ENCODE measurements around the gene ST8SIA4. TPM values are rescaled to one million over a fixed set of nuclear protein-coding genes. Genes with fewer than 3 reads are reported as not detected.

The ST8SIA4 gene
- total and polyA plus RNA-seq, 4 donors, result 0.35 to 4.1 (median 1.6) TPM

DNA sequence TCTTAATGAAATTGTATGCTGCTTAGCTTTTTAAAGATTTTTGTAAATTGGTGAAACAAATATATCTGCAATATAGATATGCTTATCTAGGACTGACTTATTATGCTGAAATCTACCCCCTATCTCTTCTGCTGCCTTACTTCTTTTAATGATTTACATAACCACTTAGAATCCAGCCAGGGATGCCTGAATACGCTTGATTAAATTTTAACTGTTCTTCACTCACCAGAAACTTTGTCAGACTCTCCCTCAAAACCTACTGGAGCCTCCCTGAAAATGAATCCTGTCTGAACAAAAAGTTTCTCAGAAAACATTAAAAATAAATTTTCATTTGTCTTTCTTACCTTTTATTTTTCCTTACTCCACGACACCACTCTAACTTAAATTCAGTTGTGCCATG lies 111.7 kb downstream of the ST8SIA4 start:
- TF ChIP-seq, protein P1, sequence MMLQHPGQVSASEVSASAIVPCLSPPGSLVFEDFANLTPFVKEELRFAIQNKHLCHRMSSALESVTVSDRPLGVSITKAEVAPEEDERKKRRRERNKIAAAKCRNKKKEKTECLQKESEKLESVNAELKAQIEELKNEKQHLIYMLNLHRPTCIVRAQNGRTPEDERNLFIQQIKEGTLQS (IDR thresholded peaks at IDR 0.05), result no peak
- TF ChIP-seq RXRA (IDR thresholded peaks at IDR 0.05) (no peak), HNF4A (conservative IDR thresholded peaks at IDR 0.05) (no peak)
- TF ChIP-seq, protein P2, sequence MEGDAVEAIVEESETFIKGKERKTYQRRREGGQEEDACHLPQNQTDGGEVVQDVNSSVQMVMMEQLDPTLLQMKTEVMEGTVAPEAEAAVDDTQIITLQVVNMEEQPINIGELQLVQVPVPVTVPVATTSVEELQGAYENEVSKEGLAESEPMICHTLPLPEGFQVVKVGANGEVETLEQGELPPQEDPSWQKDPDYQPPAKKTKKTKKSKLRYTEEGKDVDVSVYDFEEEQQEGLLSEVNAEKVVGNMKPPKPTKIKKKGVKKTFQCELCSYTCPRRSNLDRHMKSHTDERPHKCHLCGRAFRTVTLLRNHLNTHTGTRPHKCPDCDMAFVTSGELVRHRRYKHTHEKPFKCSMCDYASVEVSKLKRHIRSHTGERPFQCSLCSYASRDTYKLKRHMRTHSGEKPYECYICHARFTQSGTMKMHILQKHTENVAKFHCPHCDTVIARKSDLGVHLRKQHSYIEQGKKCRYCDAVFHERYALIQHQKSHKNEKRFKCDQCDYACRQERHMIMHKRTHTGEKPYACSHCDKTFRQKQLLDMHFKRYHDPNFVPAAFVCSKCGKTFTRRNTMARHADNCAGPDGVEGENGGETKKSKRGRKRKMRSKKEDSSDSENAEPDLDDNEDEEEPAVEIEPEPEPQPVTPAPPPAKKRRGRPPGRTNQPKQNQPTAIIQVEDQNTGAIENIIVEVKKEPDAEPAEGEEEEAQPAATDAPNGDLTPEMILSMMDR (IDR thresholded peaks at IDR 0.05; ENCODE audit: low read depth, low read length, missing input control), result no peak
- H3K27ac ChIP-seq (ENCODE audit: low read depth in 1 of 2, low read length in 2 of 2), result no peak overlapping the region
- no peak for DNase-seq (ENCODE audit: low spot score)

DNA sequence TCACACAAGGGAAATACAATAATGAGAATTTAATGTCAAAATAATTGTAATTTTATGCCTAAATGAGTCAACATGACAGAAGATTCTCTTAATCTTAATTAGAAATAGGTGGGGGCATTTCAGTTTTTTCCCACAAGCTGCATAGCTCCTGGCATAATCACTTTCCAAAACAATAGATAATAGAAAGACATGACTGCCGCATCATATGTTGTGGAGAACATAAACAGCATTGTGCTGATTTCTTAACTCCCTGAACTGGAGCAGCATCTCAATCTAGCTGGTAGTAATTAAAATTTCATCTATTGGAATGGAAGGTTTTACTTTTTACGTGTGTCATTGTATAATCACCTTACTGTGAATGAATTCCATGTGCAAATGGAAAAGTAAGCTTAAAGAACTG lies 112.1 kb downstream of the ST8SIA4 start:
- TF ChIP-seq TAF1 (conservative IDR thresholded peaks at IDR 0.05), result no peak
- no peak for TF ChIP-seq RAD21 (IDR thresholded peaks at IDR 0.05)
- TF ChIP-seq HNF4A (conservative IDR thresholded peaks at IDR 0.05), result no peak
- TF ChIP-seq, protein P3, sequence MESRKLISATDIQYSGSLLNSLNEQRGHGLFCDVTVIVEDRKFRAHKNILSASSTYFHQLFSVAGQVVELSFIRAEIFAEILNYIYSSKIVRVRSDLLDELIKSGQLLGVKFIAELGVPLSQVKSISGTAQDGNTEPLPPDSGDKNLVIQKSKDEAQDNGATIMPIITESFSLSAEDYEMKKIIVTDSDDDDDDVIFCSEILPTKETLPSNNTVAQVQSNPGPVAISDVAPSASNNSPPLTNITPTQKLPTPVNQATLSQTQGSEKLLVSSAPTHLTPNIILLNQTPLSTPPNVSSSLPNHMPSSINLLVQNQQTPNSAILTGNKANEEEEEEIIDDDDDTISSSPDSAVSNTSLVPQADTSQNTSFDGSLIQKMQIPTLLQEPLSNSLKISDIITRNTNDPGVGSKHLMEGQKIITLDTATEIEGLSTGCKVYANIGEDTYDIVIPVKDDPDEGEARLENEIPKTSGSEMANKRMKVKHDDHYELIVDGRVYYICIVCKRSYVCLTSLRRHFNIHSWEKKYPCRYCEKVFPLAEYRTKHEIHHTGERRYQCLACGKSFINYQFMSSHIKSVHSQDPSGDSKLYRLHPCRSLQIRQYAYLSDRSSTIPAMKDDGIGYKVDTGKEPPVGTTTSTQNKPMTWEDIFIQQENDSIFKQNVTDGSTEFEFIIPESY (IDR thresholded peaks at IDR 0.05), result no peak
- TF ChIP-seq JUND (IDR thresholded peaks at IDR 0.05), result no peak
- TF ChIP-seq RXRA (IDR thresholded peaks at IDR 0.05), result no peak
- no peak for TF ChIP-seq NR2F2 (IDR thresholded peaks at IDR 0.05)
- TF ChIP-seq, protein P4, sequence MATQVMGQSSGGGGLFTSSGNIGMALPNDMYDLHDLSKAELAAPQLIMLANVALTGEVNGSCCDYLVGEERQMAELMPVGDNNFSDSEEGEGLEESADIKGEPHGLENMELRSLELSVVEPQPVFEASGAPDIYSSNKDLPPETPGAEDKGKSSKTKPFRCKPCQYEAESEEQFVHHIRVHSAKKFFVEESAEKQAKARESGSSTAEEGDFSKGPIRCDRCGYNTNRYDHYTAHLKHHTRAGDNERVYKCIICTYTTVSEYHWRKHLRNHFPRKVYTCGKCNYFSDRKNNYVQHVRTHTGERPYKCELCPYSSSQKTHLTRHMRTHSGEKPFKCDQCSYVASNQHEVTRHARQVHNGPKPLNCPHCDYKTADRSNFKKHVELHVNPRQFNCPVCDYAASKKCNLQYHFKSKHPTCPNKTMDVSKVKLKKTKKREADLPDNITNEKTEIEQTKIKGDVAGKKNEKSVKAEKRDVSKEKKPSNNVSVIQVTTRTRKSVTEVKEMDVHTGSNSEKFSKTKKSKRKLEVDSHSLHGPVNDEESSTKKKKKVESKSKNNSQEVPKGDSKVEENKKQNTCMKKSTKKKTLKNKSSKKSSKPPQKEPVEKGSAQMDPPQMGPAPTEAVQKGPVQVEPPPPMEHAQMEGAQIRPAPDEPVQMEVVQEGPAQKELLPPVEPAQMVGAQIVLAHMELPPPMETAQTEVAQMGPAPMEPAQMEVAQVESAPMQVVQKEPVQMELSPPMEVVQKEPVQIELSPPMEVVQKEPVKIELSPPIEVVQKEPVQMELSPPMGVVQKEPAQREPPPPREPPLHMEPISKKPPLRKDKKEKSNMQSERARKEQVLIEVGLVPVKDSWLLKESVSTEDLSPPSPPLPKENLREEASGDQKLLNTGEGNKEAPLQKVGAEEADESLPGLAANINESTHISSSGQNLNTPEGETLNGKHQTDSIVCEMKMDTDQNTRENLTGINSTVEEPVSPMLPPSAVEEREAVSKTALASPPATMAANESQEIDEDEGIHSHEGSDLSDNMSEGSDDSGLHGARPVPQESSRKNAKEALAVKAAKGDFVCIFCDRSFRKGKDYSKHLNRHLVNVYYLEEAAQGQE (IDR thresholded peaks at IDR 0.05), result no peak
- no peak for TF ChIP-seq SP1 (IDR thresholded peaks at IDR 0.05)
- TF ChIP-seq, protein P1 (IDR thresholded peaks at IDR 0.05), result no peak
- TF ChIP-seq YY1 (IDR thresholded peaks at IDR 0.05), result no peak
- TF ChIP-seq, protein P5, sequence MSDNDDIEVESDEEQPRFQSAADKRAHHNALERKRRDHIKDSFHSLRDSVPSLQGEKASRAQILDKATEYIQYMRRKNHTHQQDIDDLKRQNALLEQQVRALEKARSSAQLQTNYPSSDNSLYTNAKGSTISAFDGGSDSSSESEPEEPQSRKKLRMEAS (IDR thresholded peaks at IDR 0.05), result no peak
- TF ChIP-seq FOXA2 (IDR thresholded peaks at IDR 0.05), result no peak
- TF ChIP-seq, protein P2 (IDR thresholded peaks at IDR 0.05; ENCODE audit: low read depth, low read length, missing input control), result no peak
- no peak for TF ChIP-seq FOXA1 (IDR thresholded peaks at IDR 0.05)
- no peaks in the 10 kb centered on the region for H3K36me3 ChIP-seq (ENCODE audit: control insufficient read depth in 4 of 4, insufficient read depth in 3 of 4, low read depth in 1 of 4, low read length in 3 of 4)
- H3K9me3 ChIP-seq (ENCODE audit: control insufficient read depth in 4 of 4, low read length in 3 of 4), result peaks cover 0 to 7% (median 1%) of the 10 kb centered on the region in 4 donors
- no peak overlapping the region for H3K27ac ChIP-seq (ENCODE audit: low read depth in 1 of 2, low read length in 2 of 2)
- H3K4me3 ChIP-seq (ENCODE audit: low read depth in 1 of 3, low read length in 3 of 3), result no peak overlapping the region
- H3K9ac ChIP-seq (ENCODE audit: low read depth in 1 of 2, low read length in 2 of 2), result no peak overlapping the region
- peaks cover 0 to 2% (median 0%) of the 10 kb centered on the region in 4 donors for H3K27me3 ChIP-seq (ENCODE audit: control insufficient read depth in 4 of 4, insufficient read depth in 4 of 4, low read length in 3 of 4)
- DNase-seq (ENCODE audit: low spot score), result no peak
- no peaks in the 10 kb centered on the region for H3K4me1 ChIP-seq (ENCODE audit: control insufficient read depth in 4 of 4, insufficient read depth in 4 of 4, low read length in 3 of 4)
- WGBS, result 68% methylated on average over 2 of the region's 2 CpGs

More for the DNA sequence above, 111.7 kb downstream of the ST8SIA4 start:
- Histone ChIP-seq H3K9ac (ENCODE audit: low read depth in 1 of 2, low read length in 2 of 2) (no peak overlapping the region), H3K27me3 (ENCODE audit: control insufficient read depth in 4 of 4, insufficient read depth in 4 of 4, low read length in 3 of 4) (peaks cover 0 to 2% (median 0%) of the 10 kb centered on the region in 4 donors), H3K4me1 (ENCODE audit: control insufficient read depth in 4 of 4, insufficient read depth in 4 of 4, low read length in 3 of 4) (no peaks in the 10 kb centered on the region), H3K9me3 (ENCODE audit: control insufficient read depth in 4 of 4, low read length in 3 of 4) (peaks cover 0 to 7% (median 1%) of the 10 kb centered on the region in 4 donors), H3K4me3 (ENCODE audit: low read depth in 1 of 3, low read length in 3 of 3) (no peak overlapping the region), H3K36me3 (ENCODE audit: control insufficient read depth in 4 of 4, insufficient read depth in 3 of 4, low read depth in 1 of 4, low read length in 3 of 4) (no peaks in the 10 kb centered on the region)
- 76% methylated on average over 2 of the region's 2 CpGs for WGBS

All from liver (tissue), 9 donors.